NT2/D1 (cell line): ENCODE measurements around the gene SUSD2.
"Not testable (repeated sequence)": the region's sequence is repeated elsewhere in the genome, so short reads cannot be mapped to it uniquely, and the experiment has no call there.

Experiments
- DNase-seq: peaks from one replicate; pipeline ENCODE4 v3.0.0-alpha.2; 2011; ENCODE audit warnings: low read depth, low spot score
- H3K27me3 ChIP-seq: 2 replicates; pipeline ENCODE4 v1.6.0; 2011; ENCODE audit warnings: mild to moderate bottlenecking; ENCODE audit not compliant: insufficient read length, insufficient read depth
- H3K36me3 ChIP-seq: 2 replicates; pipeline ENCODE4 v1.6.1; 2011; ENCODE audit warnings: mild to moderate bottlenecking, low read length, mixed read lengths; ENCODE audit not compliant: insufficient read depth, insufficient read length
- H3K4me1 ChIP-seq: 2 replicates; pipeline ENCODE4 v1.5.1; 2011; ENCODE audit not compliant: insufficient read depth, insufficient read length
- H3K4me3 ChIP-seq: 2 replicates; pipeline ENCODE4 v1.5.1; 2011; ENCODE audit warnings: low read depth; ENCODE audit not compliant: insufficient read length
- H3K9ac ChIP-seq: 2 replicates; pipeline ENCODE4 v1.6.0; 2011; ENCODE audit warnings: low read depth; ENCODE audit not compliant: insufficient read length
- H3K9me3 ChIP-seq: 2 replicates; pipeline ENCODE4 v1.5.1; 2011; ENCODE audit warnings: mild to moderate bottlenecking, low read length; ENCODE audit not compliant: insufficient read depth
- SUZ12 ChIP-seq: IDR thresholded peaks from 2 replicates; pipeline ENCODE4 v1.6.1; 2011; ENCODE audit not compliant: insufficient read length, insufficient read depth; ENCODE audit errors: extremely low read depth
- YY1 ChIP-seq: IDR thresholded peaks from 2 replicates; pipeline ENCODE4 v1.6.1; 2011; ENCODE audit not compliant: insufficient read length, insufficient read depth
- ZNF274 ChIP-seq: IDR thresholded peaks from 2 replicates; pipeline ENCODE4 v1.6.1; 2011; ENCODE audit warnings: mild to moderate bottlenecking, low read depth, low read length

The SUSD2 gene

GRCh38 chr22:24177456-24177855 lies 3.8 kb upstream of the SUSD2 start:
- Histone ChIP-seq H3K9me3 (no peaks in the 10 kb centered on the region), H3K27me3 (no peaks in the 10 kb centered on the region), H3K36me3 (peaks cover 40% of the 10 kb centered on the region), H3K4me1 (peaks cover 14% of the 10 kb centered on the region), H3K9ac (no peak overlapping the region), H3K4me3 (no peak overlapping the region)
- no peak for DNase-seq
- no peak for TF ChIP-seq ZNF274
- no peak for TF ChIP-seq YY1
- TF ChIP-seq SUZ12, result no peak

- Histone ChIP-seq H3K4me3 (no peak overlapping the region), H3K4me1 (peaks cover 17% of the 10 kb centered on the region), H3K9me3 (no peaks in the 10 kb centered on the region), H3K9ac (no peak overlapping the region), H3K36me3 (peaks cover 34% of the 10 kb centered on the region), H3K27me3 (no peaks in the 10 kb centered on the region)
- DNase-seq, result no peak
- TF ChIP-seq ZNF274 (no peak), SUZ12 (no peak), YY1 (no peak)
Observed at GRCh38 chr22:24178021-24178431, 3.3 kb upstream of the SUSD2 start.

GRCh38 chr22:24178502-24179440 lies 2.5 kb upstream of the SUSD2 start:
- no peak overlapping the region for H3K9ac ChIP-seq
- H3K4me3 ChIP-seq, result no peak overlapping the region
- H3K4me1 ChIP-seq, result peaks cover 17% of the 10 kb centered on the region
- no peaks in the 10 kb centered on the region for H3K9me3 ChIP-seq
- TF ChIP-seq ZNF274, result no peak
- no peak for TF ChIP-seq SUZ12
- TF ChIP-seq YY1, result no peak
- DNase-seq, result no peak
- peaks cover 31% of the 10 kb centered on the region for H3K36me3 ChIP-seq
- H3K27me3 ChIP-seq, result no peaks in the 10 kb centered on the region

- Histone ChIP-seq H3K4me1 (peaks cover 17% of the 10 kb centered on the region), H3K9ac (no peak overlapping the region), H3K9me3 (no peaks in the 10 kb centered on the region), H3K27me3 (no peaks in the 10 kb centered on the region), H3K4me3 (no peak overlapping the region), H3K36me3 (peaks cover 26% of the 10 kb centered on the region)
- TF ChIP-seq YY1, result no peak
- TF ChIP-seq ZNF274, result no peak
- no peak for TF ChIP-seq SUZ12
- DNase-seq, result no peak
Observed at GRCh38 chr22:24179478-24180210, 1.6 kb upstream of the SUSD2 start.

GRCh38 chr22:24180316-24181087 lies 785 bp upstream of the SUSD2 start:
- peaks cover 17% of the 10 kb centered on the region for H3K4me1 ChIP-seq
- TF ChIP-seq YY1 (no peak), ZNF274 (no peak), SUZ12 (no peak)
- DNase-seq, result no peak
- no peaks in the 10 kb centered on the region for H3K9me3 ChIP-seq
- H3K36me3 ChIP-seq, result peaks cover 24% of the 10 kb centered on the region
- H3K27me3 ChIP-seq, result no peaks in the 10 kb centered on the region
- H3K4me3 ChIP-seq, result no peak overlapping the region
- H3K9ac ChIP-seq, result no peak overlapping the region

- TF ChIP-seq ZNF274, result no peak
- TF ChIP-seq SUZ12, result no peak
- no peak for TF ChIP-seq YY1
- no peak overlapping the region for H3K9ac ChIP-seq
- no peaks in the 10 kb centered on the region for H3K9me3 ChIP-seq
- no peaks in the 10 kb centered on the region for H3K27me3 ChIP-seq
- no peak overlapping the region for H3K4me3 ChIP-seq
- H3K36me3 ChIP-seq, result peaks cover 14% of the 10 kb centered on the region
- H3K4me1 ChIP-seq, result peaks cover 17% of the 10 kb centered on the region
- no peak for DNase-seq
Observed at GRCh38 chr22:24181996-24182899, 961 bp downstream of the SUSD2 start.

- H3K9ac ChIP-seq, H3K4me3 ChIP-seq, H3K27me3 ChIP-seq, H3K9me3 ChIP-seq, DNase-seq: not testable (repeated sequence)
- Histone ChIP-seq H3K4me1 (peaks cover 17% of the 10 kb centered on the region), H3K36me3 (peaks cover 10% of the 10 kb centered on the region)
Observed at GRCh38 chr22:24182900-24183246, 1.6 kb downstream of the SUSD2 start.
